OCI-LY1 (cell line): ENCODE data around the gene TYK2.

ENCODE experiments used
- EZH2 ChIP-seq: fragments of 200-600 bp; sonication (generic), shearing (Covaris generic); IDR thresholded peaks from 2 replicates; pipeline ENCODE4 v1.8.0; 2017; ENCODE audit warnings: borderline replicate concordance, mixed run types, mild to moderate bottlenecking, antibody characterized with exemption, low read length, moderate library complexity, mixed read lengths
- TF ChIP-seq, protein P1 (sequence below): fragments of 200-600 bp; sonication (generic), shearing (Covaris generic); IDR thresholded peaks from 2 replicates; pipeline ENCODE4 v1.5.1; 2017; ENCODE audit warnings: mild to moderate bottlenecking, antibody characterized with exemption, low read length, moderate library complexity, mixed read lengths

DNA sequence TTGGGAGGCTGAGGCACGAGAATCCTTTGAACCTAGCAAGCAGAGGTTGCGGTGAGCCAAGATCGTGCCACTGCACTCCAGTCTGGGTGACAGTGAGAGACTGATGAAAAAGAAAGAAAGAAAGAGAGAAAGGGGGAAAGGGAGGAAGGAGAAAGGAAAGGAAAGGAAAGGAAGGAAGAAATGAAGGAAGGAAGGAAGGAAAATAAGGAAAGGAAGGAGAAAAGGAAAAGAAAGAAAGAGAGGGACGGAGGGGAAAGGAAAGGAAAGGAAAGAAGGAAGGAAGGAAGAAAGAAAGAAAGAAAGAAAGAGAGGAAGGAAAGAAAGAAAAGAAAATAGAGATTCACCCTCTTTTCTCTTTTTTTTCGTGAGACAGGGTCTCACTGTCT, 48.6 kb upstream of the TYK2 start:
- TF ChIP-seq EZH2: no peak
- TF ChIP-seq, protein P1, sequence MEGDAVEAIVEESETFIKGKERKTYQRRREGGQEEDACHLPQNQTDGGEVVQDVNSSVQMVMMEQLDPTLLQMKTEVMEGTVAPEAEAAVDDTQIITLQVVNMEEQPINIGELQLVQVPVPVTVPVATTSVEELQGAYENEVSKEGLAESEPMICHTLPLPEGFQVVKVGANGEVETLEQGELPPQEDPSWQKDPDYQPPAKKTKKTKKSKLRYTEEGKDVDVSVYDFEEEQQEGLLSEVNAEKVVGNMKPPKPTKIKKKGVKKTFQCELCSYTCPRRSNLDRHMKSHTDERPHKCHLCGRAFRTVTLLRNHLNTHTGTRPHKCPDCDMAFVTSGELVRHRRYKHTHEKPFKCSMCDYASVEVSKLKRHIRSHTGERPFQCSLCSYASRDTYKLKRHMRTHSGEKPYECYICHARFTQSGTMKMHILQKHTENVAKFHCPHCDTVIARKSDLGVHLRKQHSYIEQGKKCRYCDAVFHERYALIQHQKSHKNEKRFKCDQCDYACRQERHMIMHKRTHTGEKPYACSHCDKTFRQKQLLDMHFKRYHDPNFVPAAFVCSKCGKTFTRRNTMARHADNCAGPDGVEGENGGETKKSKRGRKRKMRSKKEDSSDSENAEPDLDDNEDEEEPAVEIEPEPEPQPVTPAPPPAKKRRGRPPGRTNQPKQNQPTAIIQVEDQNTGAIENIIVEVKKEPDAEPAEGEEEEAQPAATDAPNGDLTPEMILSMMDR: no peak
